WTC11 (cell line): ENCODE data around the gene ELFN1. TPM values are rescaled to one million over a fixed set of nuclear protein-coding genes. Genes with fewer than 3 reads are reported as not detected.

Source experiments
- total RNA-seq: library from RNA; stranded (reverse); gene quantifications from 3 replicates; pipeline ENCODE4 v1.2.3, GENCODE V29; 2021

The ELFN1 gene
- total RNA-seq, 1 experiment from 2014 or later, result 4.6 TPM

Other genes with a start within 250 kb of the ELFN1 start
- 13.6 to 15.7 TPM (median 14.1 TPM) in 3 replicates for gene MICALL2, start 210.8 kb upstream of the ELFN1 start, total RNA-seq
- gene INTS1, start 165.9 kb upstream of the ELFN1 start, total RNA-seq, result 143 to 161 TPM (median 150 TPM) in 3 replicates
- 15.7 to 21.7 TPM (median 18.7 TPM) in 3 replicates for gene MAFK, start 139.6 kb upstream of the ELFN1 start, total RNA-seq
- gene TMEM184A, start 114.1 kb upstream of the ELFN1 start, total RNA-seq, result 1.3 to 1.4 TPM (median 1.3 TPM) in 3 replicates
- gene PSMG3, start 100.2 kb upstream of the ELFN1 start, total RNA-seq, result 33.3 to 50.7 TPM (median 45.9 TPM) in 3 replicates